PC-9 (cell line): ENCODE data around the gene TRPM1.

Experiments
- CTCF ChIP-seq: fragments of 200-600 bp; sonication (generic); conservative IDR thresholded peaks from 2 replicates; pipeline ENCODE4 v1.6.1; 2017; ENCODE audit warnings: mixed run types, antibody characterized with exemption, mild to moderate bottlenecking, moderate library complexity
- EZH2 ChIP-seq: fragments of 200-600 bp; sonication (generic); IDR thresholded peaks from 2 replicates; pipeline ENCODE4 v1.8.0; 2017; ENCODE audit warnings: antibody characterized with exemption, low read depth

DNA sequence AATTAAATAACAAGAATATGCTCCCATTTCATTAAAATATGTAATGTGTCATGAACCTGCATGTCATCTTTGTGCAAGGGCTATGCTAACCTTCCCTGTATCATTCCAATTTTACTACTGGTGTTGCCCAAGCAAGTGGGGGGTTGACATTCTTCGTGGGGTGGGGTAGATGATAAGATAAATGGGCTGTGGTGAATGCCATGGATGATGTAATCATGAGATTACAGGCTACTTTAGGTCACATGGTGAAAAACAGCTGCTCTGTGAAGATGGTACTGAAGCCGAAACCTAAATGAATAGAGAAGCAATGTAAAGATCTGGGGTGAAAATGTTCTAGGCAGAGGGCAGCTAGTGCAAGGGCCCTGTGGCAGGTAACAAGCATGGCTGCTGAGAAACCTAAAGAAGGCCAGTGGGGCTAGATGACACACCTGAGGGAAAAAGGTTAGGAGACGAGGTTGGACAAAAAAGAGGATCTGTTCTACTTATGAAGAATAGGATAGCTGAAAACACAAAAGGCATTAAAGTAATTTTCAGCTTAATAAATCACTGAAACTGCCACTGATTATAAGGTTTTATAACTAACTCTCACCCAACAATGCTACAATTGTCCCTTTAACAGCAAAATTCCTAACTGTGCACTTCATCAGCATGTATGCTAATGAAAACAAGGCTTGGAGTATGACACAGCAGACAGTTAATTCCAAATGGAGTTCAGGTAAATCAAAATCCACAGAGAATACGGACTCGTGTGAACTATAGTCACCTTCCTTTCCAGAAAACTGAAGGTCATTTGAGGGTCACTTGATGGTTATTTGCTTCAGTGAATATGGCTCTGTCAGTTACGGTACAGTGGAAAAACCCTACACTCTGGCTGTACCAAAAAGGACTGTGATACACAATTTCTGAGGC, 145.1 kb downstream of the TRPM1 start:
- TF ChIP-seq CTCF (no peak), EZH2 (no peak)
